ENCODE measurements around the gene GPX2. TPM values are rescaled to one million over a fixed set of nuclear protein-coding genes. Genes with fewer than 3 reads are reported as not detected.

The GPX2 gene
- total and polyA plus RNA-seq, 2 experiments from 2014 or later: 0.78 to 2.2 TPM

- TF ChIP-seq, protein P1, sequence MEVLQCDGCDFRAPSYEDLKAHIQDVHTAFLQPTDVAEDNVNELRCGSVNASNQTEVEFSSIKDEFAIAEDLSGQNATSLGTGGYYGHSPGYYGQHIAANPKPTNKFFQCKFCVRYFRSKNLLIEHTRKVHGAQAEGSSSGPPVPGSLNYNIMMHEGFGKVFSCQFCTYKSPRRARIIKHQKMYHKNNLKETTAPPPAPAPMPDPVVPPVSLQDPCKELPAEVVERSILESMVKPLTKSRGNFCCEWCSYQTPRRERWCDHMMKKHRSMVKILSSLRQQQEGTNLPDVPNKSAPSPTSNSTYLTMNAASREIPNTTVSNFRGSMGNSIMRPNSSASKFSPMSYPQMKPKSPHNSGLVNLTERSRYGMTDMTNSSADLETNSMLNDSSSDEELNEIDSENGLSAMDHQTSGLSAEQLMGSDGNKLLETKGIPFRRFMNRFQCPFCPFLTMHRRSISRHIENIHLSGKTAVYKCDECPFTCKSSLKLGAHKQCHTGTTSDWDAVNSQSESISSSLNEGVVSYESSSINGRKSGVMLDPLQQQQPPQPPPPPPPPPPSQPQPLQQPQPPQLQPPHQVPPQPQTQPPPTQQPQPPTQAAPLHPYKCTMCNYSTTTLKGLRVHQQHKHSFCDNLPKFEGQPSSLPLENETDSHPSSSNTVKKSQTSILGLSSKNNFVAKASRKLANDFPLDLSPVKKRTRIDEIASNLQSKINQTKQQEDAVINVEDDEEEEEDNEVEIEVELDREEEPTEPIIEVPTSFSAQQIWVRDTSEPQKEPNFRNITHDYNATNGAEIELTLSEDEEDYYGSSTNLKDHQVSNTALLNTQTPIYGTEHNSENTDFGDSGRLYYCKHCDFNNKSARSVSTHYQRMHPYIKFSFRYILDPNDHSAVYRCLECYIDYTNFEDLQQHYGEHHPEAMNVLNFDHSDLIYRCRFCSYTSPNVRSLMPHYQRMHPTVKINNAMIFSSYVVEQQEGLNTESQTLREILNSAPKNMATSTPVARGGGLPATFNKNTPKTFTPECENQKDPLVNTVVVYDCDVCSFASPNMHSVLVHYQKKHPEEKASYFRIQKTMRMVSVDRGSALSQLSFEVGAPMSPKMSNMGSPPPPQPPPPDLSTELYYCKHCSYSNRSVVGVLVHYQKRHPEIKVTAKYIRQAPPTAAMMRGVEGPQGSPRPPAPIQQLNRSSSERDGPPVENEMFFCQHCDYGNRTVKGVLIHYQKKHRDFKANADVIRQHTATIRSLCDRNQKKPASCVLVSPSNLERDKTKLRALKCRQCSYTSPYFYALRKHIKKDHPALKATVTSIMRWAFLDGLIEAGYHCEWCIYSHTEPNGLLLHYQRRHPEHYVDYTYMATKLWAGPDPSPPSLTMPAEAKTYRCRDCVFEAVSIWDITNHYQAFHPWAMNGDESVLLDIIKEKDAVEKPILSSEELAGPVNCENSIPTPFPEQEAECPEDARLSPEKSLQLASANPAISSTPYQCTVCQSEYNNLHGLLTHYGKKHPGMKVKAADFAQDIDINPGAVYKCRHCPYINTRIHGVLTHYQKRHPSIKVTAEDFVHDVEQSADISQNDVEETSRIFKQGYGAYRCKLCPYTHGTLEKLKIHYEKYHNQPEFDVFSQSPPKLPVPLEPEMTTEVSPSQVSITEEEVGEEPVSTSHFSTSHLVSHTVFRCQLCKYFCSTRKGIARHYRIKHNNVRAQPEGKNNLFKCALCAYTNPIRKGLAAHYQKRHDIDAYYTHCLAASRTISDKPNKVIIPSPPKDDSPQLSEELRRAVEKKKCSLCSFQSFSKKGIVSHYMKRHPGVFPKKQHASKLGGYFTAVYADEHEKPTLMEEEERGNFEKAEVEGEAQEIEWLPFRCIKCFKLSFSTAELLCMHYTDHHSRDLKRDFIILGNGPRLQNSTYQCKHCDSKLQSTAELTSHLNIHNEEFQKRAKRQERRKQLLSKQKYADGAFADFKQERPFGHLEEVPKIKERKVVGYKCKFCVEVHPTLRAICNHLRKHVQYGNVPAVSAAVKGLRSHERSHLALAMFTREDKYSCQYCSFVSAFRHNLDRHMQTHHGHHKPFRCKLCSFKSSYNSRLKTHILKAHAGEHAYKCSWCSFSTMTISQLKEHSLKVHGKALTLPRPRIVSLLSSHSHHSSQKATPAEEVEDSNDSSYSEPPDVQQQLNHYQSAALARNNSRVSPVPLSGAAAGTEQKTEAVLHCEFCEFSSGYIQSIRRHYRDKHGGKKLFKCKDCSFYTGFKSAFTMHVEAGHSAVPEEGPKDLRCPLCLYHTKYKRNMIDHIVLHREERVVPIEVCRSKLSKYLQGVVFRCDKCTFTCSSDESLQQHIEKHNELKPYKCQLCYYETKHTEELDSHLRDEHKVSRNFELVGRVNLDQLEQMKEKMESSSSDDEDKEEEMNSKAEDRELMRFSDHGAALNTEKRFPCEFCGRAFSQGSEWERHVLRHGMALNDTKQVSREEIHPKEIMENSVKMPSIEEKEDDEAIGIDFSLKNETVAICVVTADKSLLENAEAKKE (CRISPR knock-in tag; IDR thresholded peaks at IDR 0.05): no peak
- TF ChIP-seq NANOG (IDR thresholded peaks at IDR 0.05; ENCODE audit: borderline replicate concordance) (no peak), REST (IDR thresholded peaks at IDR 0.05; ENCODE audit: unreplicated experiment) (no peak), CREB1 (CRISPR knock-in tag; IDR thresholded peaks at IDR 0.05; ENCODE audit: low read depth) (no peak), ZNF331 (CRISPR knock-in tag; IDR thresholded peaks at IDR 0.05; ENCODE audit: low read depth) (no peak)
- TF ChIP-seq, protein P2, sequence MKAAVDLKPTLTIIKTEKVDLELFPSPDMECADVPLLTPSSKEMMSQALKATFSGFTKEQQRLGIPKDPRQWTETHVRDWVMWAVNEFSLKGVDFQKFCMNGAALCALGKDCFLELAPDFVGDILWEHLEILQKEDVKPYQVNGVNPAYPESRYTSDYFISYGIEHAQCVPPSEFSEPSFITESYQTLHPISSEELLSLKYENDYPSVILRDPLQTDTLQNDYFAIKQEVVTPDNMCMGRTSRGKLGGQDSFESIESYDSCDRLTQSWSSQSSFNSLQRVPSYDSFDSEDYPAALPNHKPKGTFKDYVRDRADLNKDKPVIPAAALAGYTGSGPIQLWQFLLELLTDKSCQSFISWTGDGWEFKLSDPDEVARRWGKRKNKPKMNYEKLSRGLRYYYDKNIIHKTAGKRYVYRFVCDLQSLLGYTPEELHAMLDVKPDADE (IDR thresholded peaks at IDR 0.05): no peak
These were observed 24.4 kb upstream of the GPX2 start (continued) for GRCh38 chr14:64966976-64967375.

Measured in GM23338 (cell line).